ENCODE measurements around the gene USP19.

GRCh38 chr3:49081429-49081828 is 39.2 kb downstream of the USP19 start:
- TF ChIP-seq POLR2AphosphoS5 (IDR thresholded peaks at IDR 0.05) (no peak), CTCF (IDR thresholded peaks at IDR 0.05; ENCODE audit: poor library complexity, severe bottlenecking) (no peak), REST (IDR thresholded peaks at IDR 0.05; ENCODE audit: borderline replicate concordance) (no peak), RAD21 (conservative IDR thresholded peaks at IDR 0.05) (no peak), EP300 (conservative IDR thresholded peaks at IDR 0.05; ENCODE audit: poor library complexity, severe bottlenecking) (no peak), SMC3 (conservative IDR thresholded peaks at IDR 0.05; ENCODE audit: poor library complexity) (no peak), EZH2 (IDR thresholded peaks at IDR 0.05; ENCODE audit: borderline replicate concordance, insufficient read depth, low read length, poor library complexity, severe bottlenecking) (no peak)

Data from neural cell (in vitro differentiated cells).